CD4-positive, alpha-beta T cell treated with Interleukin-4 for 1 hour (primary cell): ENCODE results near the gene JCAD.
"Not testable (repeated sequence)": the region's sequence is repeated elsewhere in the genome, so short reads cannot be mapped to it uniquely, and the experiment has no call there.

Experiments
- DNase-seq, 2 donors: peaks; one replicate each; pipeline ENCODE4 v3.0.0-alpha.2; 2020 to 2022

The JCAD gene

GRCh38 chr10:30059209-30060107 is at the start of gene JCAD:
Gene JCAD, minus strand, starts transcription at chr10:30059586. Its CDS starts 11,774 bp downstream, at chr10:30047812.
- DNase-seq, result peak; percentile 40 to 43

- DNase-seq, result no peak
Observed at GRCh38 chr10:30106987-30107386, 47.6 kb upstream of the JCAD start.

GRCh38 chr10:30103595-30104320 is 44.4 kb upstream of the JCAD start:
- DNase-seq, result no peak

GRCh38 chr10:30099706-30100105 is 40.3 kb upstream of the JCAD start:
- DNase-seq, result not testable (repeated sequence)

GRCh38 chr10:30099101-30099500 is 39.7 kb upstream of the JCAD start:
- DNase-seq, result no peak

- no peak for DNase-seq
Observed at GRCh38 chr10:30098629-30099028, 39.2 kb upstream of the JCAD start.

GRCh38 chr10:30096564-30096963 is 37.2 kb upstream of the JCAD start:
- DNase-seq, result no peak

- DNase-seq, result no peak
Observed at GRCh38 chr10:30095631-30096422, 36.4 kb upstream of the JCAD start.

GRCh38 chr10:30094601-30095000 is 35.2 kb upstream of the JCAD start:
- DNase-seq, result no peak

GRCh38 chr10:30093303-30093950 is 34.0 kb upstream of the JCAD start:
- DNase-seq, result no peak

GRCh38 chr10:30092151-30092790 is 32.9 kb upstream of the JCAD start:
- DNase-seq, result no peak

GRCh38 chr10:30091136-30091535 is 31.8 kb upstream of the JCAD start:
- no peak for DNase-seq

- DNase-seq, result no peak
Observed at GRCh38 chr10:30088178-30088577, 28.8 kb upstream of the JCAD start.

GRCh38 chr10:30083934-30084333 is 24.5 kb upstream of the JCAD start:
- DNase-seq, result no peak

- DNase-seq, result no peak
Observed at GRCh38 chr10:30081182-30081581, 21.8 kb upstream of the JCAD start.

- DNase-seq, result no peak
Observed at GRCh38 chr10:30080161-30080560, 20.8 kb upstream of the JCAD start.

GRCh38 chr10:30079408-30079807 is 20.0 kb upstream of the JCAD start:
- DNase-seq, result no peak

GRCh38 chr10:30075481-30075880 is 16.1 kb upstream of the JCAD start:
- no peak for DNase-seq

GRCh38 chr10:30074933-30075332 is 15.5 kb upstream of the JCAD start:
- DNase-seq, result no peak

GRCh38 chr10:30074090-30074489 is 14.7 kb upstream of the JCAD start:
- DNase-seq, result no peak

- DNase-seq, result no peak
Observed at GRCh38 chr10:30073767-30074060, 14.3 kb upstream of the JCAD start.

- DNase-seq, result no peak
Observed at GRCh38 chr10:30073045-30073766, 13.8 kb upstream of the JCAD start.
